ENCODE measurements around the gene POLR1E.

The POLR1E gene

DNA sequence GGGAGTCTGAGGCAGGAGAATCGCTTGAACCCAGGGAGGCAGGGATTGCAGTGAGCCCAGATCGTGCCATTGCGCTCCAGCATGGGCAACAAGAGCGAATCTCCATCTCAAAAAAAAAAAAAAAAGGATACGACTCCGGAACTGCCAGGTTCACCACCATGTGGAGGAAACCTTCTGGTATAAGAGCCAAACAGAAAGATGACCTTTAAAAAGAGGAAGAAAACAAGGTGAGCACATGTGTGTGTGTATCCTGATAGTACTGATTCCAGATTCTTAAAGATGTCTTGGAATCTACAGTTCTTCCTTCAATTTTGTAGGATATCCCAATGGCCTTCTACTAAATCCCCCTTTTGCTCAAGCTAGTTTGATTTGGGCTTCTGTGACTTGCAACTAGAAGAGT is 56.7 kb downstream of the POLR1E start:
- TF ChIP-seq, protein P1, sequence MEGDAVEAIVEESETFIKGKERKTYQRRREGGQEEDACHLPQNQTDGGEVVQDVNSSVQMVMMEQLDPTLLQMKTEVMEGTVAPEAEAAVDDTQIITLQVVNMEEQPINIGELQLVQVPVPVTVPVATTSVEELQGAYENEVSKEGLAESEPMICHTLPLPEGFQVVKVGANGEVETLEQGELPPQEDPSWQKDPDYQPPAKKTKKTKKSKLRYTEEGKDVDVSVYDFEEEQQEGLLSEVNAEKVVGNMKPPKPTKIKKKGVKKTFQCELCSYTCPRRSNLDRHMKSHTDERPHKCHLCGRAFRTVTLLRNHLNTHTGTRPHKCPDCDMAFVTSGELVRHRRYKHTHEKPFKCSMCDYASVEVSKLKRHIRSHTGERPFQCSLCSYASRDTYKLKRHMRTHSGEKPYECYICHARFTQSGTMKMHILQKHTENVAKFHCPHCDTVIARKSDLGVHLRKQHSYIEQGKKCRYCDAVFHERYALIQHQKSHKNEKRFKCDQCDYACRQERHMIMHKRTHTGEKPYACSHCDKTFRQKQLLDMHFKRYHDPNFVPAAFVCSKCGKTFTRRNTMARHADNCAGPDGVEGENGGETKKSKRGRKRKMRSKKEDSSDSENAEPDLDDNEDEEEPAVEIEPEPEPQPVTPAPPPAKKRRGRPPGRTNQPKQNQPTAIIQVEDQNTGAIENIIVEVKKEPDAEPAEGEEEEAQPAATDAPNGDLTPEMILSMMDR (IDR thresholded peaks at IDR 0.05; ENCODE audit: insufficient read depth, low read length, poor library complexity, severe bottlenecking) = no peak
- no peak for TF ChIP-seq EZH2phosphoT487 (conservative IDR thresholded peaks at IDR 0.05; ENCODE audit: low read length)
- no peak overlapping the region for H3K9ac ChIP-seq (ENCODE audit: low read length)
- no peak overlapping the region for H3K4me3 ChIP-seq (ENCODE audit: insufficient read depth, low read length, poor library complexity, severe bottlenecking)
- H3F3A ChIP-seq (ENCODE audit: insufficient read depth) = no peaks in the 10 kb centered on the region
- H3K27me3 ChIP-seq (ENCODE audit: low read length) = no peaks in the 10 kb centered on the region
- H3K79me2 ChIP-seq (ENCODE audit: insufficient read depth, low read length) = no peaks in the 10 kb centered on the region
- H3K9me2 ChIP-seq (replicated peaks; ENCODE audit: insufficient read depth, low read length) = no peaks in the 10 kb centered on the region
- H3K9me3 ChIP-seq (ENCODE audit: insufficient read depth, low read length) = no peaks in the 10 kb centered on the region
- no peak overlapping the region for H3K4me2 ChIP-seq (ENCODE audit: low read depth, low read length, poor library complexity, severe bottlenecking)
- no peak overlapping the region for H3K27ac ChIP-seq (ENCODE audit: low read depth, low read length)
- no peaks in the 10 kb centered on the region for H4K20me1 ChIP-seq (ENCODE audit: low read depth, low read length)
- no peaks in the 10 kb centered on the region; the same call in 1 of the 2 replicates for H3K36me3 ChIP-seq (ENCODE audit: low read length)
- H2AFZ ChIP-seq (ENCODE audit: low read depth, low read length, severe bottlenecking) = no peak overlapping the region

DNA sequence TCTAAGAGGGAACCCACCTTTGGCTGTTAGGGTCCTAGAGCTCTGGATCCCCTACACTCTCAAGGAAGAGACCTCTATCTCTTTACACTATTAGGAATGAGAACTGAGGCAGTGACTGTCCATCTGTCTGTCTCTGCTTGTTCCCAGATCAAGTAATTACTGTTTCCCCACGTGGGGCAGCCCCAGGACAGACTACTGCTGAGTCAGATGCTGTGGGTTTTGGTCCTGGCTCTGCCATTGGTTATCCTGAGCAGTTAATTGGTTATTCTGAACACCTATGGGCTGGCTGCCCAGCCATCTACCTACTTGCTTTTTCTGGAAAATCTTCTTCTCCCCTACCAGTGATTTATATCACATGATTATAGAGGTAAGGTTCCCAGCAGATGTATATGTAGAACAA is 57.1 kb downstream of the POLR1E start:
- TF ChIP-seq, protein P1 (IDR thresholded peaks at IDR 0.05; ENCODE audit: insufficient read depth, low read length, poor library complexity, severe bottlenecking) = no peak
- TF ChIP-seq EZH2phosphoT487 (conservative IDR thresholded peaks at IDR 0.05; ENCODE audit: low read length) = no peak
- H3K9ac ChIP-seq (ENCODE audit: low read length) = no peak overlapping the region
- no peaks in the 10 kb centered on the region for H3K27me3 ChIP-seq (ENCODE audit: low read length)

DNA sequence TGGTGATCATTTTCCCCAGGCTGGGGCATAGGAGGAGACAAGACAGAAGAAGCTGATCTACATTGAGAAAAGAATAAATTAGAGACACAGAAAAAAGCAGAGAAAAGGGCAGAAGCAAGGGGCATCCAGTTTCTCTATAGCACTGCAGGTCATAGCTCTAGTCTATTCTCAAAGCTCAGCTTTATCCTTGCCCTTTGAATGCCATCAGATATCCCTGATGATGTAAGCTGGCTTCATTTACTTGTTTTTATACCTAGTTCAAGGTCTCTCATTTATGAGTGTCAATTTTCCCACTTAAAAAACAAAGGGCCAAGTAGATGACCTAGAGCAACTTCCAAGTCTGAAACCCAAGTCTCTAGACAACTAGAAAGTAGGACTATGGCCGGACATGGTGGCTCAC is 57.7 kb downstream of the POLR1E start:
- no peak overlapping the region for H3K4me3 ChIP-seq (ENCODE audit: insufficient read depth, low read length, poor library complexity, severe bottlenecking)
- no peaks in the 10 kb centered on the region for H3K9me2 ChIP-seq (replicated peaks; ENCODE audit: insufficient read depth, low read length)
- no peak overlapping the region for H3K4me2 ChIP-seq (ENCODE audit: low read depth, low read length, poor library complexity, severe bottlenecking)
- no peaks in the 10 kb centered on the region for H3K27me3 ChIP-seq (ENCODE audit: low read length)
- H3K36me3 ChIP-seq (ENCODE audit: low read length) = no peaks in the 10 kb centered on the region; the same call in 1 of the 2 replicates
- no peaks in the 10 kb centered on the region for H3K9me3 ChIP-seq (ENCODE audit: insufficient read depth, low read length)
- no peaks in the 10 kb centered on the region for H3F3A ChIP-seq (ENCODE audit: insufficient read depth)
- TF ChIP-seq, protein P1 (IDR thresholded peaks at IDR 0.05; ENCODE audit: insufficient read depth, low read length, poor library complexity, severe bottlenecking) = no peak
- TF ChIP-seq EZH2phosphoT487 (conservative IDR thresholded peaks at IDR 0.05; ENCODE audit: low read length) = no peak
- H3K9ac ChIP-seq (ENCODE audit: low read length) = no peak overlapping the region
- H3K27ac ChIP-seq (ENCODE audit: low read depth, low read length) = no peak overlapping the region
- H3K79me2 ChIP-seq (ENCODE audit: insufficient read depth, low read length) = no peaks in the 10 kb centered on the region
- no peak overlapping the region for H2AFZ ChIP-seq (ENCODE audit: low read depth, low read length, severe bottlenecking)
- H4K20me1 ChIP-seq (ENCODE audit: low read depth, low read length) = no peaks in the 10 kb centered on the region

More for the DNA sequence above, 57.1 kb downstream of the POLR1E start:
- no peaks in the 10 kb centered on the region for H3K79me2 ChIP-seq (ENCODE audit: insufficient read depth, low read length)
- no peaks in the 10 kb centered on the region; the same call in 1 of the 2 replicates for H3K36me3 ChIP-seq (ENCODE audit: low read length)
- H4K20me1 ChIP-seq (ENCODE audit: low read depth, low read length) = no peaks in the 10 kb centered on the region
- H2AFZ ChIP-seq (ENCODE audit: low read depth, low read length, severe bottlenecking) = no peak overlapping the region
- no peaks in the 10 kb centered on the region for H3F3A ChIP-seq (ENCODE audit: insufficient read depth)
- H3K4me2 ChIP-seq (ENCODE audit: low read depth, low read length, poor library complexity, severe bottlenecking) = no peak overlapping the region
- H3K9me3 ChIP-seq (ENCODE audit: insufficient read depth, low read length) = no peaks in the 10 kb centered on the region
- no peak overlapping the region for H3K27ac ChIP-seq (ENCODE audit: low read depth, low read length)
- no peak overlapping the region for H3K4me3 ChIP-seq (ENCODE audit: insufficient read depth, low read length, poor library complexity, severe bottlenecking)
- H3K9me2 ChIP-seq (replicated peaks; ENCODE audit: insufficient read depth, low read length) = no peaks in the 10 kb centered on the region

Data from SU-DHL-6 (cell line).